Stimulated activated CD4-positive, alpha-beta T cell treated with anti-CD3 and anti-CD28 coated beads, Interleukin-1b, Interleukin-23, amount 100 ng/mL, for 1 hour (primary cell): ENCODE measurements around the gene TOMM22.

Experiments used
- DNase-seq, 2 donors: peaks; one replicate each; pipeline ENCODE4 v3.0.0-alpha.2; 2020; ENCODE audit warnings: low read depth in 2 of 2

TOMM22 gene

GRCh38 chr22:38733724-38734381 is 52.1 kb downstream of the TOMM22 start:
- no peak for DNase-seq

GRCh38 chr22:38734421-38735100 is 52.8 kb downstream of the TOMM22 start:
- DNase-seq: no peak
